ENCODE measurements around the gene ORMDL1.
A peak's percentile ranks its signal among the peaks of the same experiment; 100 is the strongest.

The ORMDL1 gene, protein sequence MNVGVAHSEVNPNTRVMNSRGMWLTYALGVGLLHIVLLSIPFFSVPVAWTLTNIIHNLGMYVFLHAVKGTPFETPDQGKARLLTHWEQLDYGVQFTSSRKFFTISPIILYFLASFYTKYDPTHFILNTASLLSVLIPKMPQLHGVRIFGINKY

DNA sequence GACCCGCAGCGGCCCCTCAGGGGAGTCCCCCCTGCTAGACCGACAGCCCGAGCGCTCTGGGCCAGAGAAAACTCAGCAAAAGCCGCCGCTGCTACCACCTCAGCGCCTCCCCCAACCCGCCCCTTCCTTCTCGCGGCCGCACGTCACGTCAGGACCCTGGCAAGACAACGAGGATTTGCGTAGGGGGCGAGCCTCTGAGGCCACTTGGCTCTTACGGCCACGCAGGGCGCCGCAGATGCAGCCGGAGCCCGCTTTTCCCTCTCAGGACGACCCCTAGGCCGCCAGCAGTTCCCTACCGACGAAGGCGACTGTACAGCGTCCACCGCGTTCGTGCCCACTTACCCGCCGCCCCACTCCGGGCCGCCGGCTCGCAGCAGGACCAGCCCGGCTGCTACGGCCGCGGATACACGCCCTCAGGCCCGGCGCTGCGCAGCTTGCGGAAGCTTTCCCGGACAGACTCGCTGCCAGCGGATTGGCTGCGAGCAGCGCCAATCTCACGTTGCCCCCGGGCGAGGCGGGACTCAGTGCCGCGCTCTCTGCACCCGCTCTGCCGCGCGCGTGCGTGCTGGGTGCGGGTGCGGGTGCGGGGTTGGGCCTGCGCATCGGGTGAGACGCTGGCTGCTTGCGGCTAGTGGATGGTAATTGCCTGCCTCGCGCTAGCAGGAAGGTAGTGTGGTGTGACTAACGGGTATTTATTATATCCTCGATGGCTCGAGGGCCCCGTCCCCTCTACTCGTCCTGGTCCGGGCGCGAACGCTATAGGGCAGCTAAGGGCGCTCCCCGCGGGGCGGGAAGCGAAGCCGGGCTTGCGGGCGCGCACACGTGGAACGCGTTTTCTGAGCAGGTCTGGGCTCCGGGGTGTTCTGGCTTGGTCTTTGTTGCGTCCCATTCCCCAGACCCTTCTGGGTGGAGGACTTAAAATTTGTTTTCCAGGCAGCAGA is at the start of gene ORMDL1, which contains the start of gene PMS1:
TSS of gene ORMDL1 (minus strand) at position 413 of the 941 bp plus-strand sequence. CDS start 1,744 bp downstream, outside the sequence.
TSS of gene PMS1 (plus strand) at position 524 of the 941 bp plus-strand sequence. CDS start 7,360 bp downstream, outside the sequence.
- peak; percentile 95 for DNase-seq (ENCODE audit: low read depth)

DNA sequence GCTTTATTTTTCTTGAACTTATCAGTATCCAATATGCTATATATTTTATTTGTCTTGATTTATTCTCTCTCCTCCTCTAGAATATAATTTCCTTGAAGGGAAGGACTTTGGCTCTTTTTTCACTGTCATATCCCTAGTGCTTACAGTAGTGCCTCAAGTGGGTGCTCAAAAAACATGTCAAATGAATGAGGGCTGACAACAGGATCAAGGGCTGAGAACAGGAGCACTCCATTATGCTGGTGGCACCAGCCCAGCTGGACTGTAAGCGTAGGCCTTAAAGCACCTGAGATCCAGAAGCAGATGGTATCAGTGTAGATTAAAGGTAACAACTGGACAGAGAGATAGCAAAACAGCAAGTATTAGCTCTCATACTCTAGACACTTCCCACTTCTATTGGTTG is 46.4 kb upstream of the ORMDL1 start:
- DNase-seq (ENCODE audit: low read depth) = no peak

DNA sequence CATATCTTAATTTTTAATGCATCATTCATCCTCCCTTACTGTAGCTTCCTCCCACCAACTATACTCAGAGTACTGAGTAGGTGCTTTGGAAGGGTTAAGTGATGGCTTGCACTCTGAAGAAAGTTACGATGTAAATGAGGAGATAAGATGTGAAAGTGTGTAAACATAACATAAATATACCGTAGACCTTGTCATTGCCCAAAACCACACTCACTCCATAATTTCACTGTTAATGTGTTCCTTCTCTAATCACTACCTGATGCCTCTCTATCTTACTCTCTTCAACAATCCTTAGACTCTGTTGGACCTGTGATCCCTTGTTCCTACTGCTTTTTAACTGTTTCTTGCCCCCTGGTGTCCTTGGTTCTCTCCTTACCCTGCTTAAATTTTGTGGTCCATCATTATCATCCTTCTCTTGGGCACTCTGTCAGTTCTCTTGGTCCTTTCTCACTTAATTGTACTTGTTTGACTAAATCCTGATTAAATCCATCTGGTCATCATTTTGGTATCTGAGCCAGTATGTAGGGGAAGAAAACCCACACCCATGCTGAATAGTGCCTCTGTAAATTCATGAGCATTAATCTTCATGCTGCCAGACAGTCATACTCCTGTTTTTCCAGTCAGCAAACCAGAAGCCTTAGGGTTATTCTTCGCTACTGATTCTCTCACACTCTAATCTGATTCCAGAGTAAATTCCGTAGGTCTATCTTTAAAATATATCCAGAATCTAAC is 45.1 kb upstream of the ORMDL1 start:
- DNase-seq (ENCODE audit: low read depth) = peak; percentile 54

DNA sequence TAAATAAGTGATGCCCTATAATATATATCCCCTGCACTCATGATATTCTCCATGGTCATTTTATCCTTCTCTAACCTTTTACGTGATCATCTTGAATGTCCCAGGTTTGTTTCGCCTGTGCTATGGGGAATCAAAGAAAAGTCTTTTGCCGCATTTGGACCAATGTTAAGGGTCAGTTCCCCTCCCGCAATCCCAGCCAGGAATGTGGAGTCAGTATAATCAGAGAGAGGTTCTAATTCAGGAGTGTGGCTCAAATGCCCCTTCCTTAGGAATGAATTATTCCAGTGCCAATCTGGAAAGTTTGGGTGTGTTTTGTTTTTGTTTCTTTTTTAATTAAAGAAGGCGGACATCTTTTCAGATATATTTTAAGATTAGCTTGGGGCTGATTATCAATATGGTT is 41.9 kb upstream of the ORMDL1 start:
- DNase-seq (ENCODE audit: low read depth) = no peak

DNA sequence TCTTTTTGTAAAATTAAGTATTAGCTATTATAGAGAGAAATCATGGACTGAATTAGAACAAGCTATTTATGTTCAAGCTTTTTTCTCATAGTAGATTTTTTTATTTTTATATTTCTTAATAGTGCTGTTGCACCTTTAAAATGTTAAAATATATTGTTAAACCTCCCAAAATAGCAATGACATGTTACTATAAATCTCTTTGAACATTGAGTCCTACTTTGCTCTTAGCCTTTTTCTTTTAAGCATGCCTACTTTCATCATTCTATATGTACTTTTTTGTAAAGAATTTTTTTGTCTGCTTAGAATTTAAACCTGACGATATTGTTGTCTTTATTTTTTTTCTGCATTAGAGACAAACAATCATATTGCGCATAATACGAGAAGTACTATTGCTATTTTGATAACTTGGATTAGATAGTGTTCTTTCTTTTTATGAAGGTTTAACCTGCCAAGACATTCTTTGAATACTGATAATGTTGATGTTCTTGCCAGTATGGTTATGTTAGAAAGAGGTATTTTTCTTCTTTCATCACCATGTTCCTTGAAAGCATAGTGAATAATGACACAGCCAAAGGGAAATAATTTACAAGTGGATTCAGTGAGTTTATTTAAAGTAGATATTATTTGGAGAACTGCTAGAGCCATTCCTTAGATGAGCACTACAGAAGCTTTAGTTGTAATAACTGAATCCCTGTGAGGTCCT is 40.7 kb upstream of the ORMDL1 start:
- DNase-seq (ENCODE audit: low read depth) = no peak

DNA sequence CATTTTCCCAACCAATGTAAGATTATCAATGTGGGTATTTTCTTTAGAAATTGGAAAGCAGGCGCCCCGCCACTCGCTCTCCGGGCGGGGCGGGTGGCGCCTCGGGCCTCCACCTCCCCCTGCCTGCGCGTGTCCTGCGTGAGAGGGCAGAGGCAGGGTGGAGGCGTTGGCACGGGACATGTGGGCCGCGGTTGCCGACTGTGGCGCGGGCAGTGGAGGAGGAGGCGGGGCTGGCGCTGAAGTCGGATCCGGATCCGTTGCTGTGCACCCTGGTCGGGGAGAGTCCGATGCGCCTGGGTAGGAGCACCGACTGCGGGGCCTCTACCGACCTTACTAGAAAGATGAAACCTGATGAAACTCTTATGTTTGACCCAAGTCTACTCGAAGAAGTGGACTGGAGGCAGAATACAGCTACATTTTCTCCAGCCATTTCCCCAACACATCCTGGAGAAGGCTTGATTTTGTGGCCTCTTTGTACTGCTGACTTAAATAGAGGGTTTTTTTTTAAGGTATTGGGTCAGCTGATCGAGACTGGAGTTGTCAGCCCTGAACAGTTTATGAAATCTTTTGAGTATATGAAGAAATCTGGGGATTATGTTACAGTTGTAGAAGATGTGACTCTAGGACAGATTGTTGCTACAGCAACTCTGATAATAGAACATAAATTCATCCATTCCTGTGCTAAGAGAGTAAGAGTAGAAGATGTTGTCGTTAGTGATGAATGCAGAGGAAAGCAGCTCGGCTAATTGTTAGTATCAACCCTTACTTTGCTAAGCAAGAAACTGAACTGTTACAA is 38.0 kb upstream of the ORMDL1 start:
- DNase-seq (ENCODE audit: low read depth) = peak; percentile 83

DNA sequence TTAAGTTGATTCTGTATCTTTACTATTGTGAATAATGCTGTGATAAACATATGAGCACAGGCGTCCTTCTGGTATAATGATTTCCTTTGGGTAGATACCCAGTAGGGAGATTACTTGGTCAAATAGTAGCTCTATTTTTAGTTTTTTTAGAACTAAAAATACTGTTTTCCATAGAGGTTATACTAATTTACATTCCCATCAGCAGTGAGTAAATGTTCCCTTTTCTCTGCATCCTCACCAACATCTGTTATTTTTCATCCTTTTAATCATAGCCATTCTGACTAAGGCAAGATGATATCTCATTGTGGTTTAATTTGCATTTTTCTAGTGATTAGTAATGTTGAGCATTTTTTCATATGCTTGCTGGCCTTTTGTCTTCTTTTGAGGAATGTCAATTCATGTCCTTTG is 35.2 kb upstream of the ORMDL1 start:
- peak; percentile 91 for DNase-seq (ENCODE audit: low read depth)

DNA sequence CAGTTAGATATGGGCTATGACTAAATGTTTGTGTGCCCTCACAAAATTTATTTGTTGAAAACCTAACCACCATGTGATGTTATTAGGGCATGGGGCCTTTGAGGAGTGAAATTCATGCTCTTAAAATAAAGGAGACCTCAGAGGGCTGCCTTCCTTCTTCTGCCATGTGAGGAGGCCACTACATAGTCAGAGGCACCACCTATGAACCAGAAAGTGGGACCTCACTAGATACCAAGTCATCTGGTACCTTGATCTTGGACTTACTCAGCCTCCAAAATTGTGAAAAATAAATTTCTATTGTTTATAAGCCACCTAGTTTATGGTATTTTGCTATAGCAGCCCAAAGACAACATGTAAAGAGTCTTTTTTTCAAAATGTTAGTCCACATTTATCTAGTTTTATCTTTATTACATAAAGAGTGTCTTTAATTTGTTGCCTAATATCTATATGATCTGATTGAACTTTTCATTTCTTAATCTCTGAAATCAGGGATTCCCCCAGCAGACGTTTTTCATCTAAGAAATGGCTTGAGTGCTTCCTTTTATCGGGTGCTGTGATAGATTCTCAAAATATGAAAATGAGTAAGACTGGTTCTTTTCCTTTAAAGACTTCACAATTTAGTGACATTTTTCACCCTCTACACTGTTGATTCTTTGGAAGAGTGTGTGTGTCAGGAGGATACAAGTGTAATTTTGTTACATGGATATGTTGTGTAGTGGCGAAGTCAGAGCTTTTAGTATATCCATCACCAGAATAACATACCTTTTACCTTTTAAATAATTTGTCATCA is 34.3 kb upstream of the ORMDL1 start:
- no peak for DNase-seq (ENCODE audit: low read depth)

DNA sequence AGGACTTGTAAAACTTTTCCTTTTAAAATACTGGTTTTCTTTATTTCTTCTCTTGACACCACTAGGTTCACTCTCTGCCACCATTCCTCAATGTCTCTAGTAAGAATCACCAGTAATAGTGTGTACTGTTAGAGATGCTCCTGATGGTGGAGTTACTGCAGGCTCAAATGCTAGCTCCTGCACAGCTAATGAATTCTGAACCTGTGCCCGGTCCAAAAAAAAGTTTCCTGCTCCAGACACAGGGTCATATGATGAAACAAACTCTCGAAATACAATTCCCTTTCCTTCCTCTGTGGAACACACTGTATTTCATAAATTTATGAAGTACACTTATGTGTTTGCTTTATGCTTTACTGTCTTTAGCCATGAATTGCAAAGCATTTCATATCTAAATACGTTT is 19.3 kb upstream of the ORMDL1 start:
- no peak for DNase-seq (ENCODE audit: low read depth)

DNA sequence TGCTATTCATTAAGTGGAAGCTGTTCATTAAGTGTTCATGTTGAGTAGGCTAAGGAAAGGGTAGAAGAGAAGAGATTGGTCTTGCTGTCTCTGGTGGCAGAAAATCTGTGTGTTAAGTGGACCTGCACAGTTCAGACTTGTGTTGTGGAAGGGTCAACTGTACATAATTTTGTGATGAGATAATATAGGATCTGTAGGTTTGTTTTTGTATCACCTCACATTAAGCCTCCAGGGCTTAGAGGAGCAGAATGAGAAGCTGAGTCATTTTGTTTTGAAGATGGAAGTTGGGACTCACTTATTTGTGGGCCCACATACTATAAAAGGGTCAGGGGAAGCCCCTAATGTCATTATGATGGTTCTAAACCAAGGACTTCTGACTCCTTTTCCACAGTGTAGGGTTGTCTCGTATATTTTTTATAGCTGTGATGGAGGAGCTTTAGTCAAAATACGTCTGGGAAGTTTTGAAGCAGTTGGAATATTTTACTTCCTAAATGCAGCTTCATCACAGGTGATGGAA is 18.3 kb upstream of the ORMDL1 start:
- DNase-seq (ENCODE audit: low read depth) = peak; percentile 21

DNA sequence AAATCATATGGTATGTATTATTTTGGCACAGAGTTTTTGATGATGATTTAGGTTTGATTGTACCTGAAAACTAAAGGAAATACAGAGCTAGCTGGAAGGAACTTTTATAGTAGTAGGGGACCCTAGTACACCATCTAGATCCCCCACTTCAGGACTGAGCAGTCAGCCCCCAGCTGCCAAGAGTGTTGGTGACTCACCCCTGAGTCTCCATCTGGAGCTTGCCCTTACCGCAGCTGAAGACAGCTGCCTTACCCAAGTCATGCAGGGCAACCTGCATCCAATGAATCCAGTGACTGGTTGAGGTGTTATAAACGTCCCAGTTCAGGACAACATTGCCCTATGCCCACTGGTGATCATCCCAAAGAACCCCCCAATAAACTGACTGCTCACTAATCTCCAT is 15.4 kb upstream of the ORMDL1 start:
- peak; percentile 73 for DNase-seq (ENCODE audit: low read depth)

DNA sequence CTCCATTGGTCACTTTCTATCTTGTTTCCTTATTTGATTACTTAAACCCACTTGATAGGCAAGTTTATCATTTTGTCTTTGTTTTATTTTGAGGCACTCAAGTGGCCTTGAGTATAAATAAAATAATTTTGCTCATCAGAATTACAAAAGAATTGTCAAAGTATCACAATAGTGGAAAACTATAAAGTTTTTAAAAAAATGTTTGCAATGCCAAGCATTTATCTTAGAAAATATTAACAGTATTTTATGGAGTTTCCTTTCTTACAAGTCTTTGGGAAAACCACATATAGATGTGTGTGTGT is 14.8 kb upstream of the ORMDL1 start:
- DNase-seq (ENCODE audit: low read depth) = no peak

DNA sequence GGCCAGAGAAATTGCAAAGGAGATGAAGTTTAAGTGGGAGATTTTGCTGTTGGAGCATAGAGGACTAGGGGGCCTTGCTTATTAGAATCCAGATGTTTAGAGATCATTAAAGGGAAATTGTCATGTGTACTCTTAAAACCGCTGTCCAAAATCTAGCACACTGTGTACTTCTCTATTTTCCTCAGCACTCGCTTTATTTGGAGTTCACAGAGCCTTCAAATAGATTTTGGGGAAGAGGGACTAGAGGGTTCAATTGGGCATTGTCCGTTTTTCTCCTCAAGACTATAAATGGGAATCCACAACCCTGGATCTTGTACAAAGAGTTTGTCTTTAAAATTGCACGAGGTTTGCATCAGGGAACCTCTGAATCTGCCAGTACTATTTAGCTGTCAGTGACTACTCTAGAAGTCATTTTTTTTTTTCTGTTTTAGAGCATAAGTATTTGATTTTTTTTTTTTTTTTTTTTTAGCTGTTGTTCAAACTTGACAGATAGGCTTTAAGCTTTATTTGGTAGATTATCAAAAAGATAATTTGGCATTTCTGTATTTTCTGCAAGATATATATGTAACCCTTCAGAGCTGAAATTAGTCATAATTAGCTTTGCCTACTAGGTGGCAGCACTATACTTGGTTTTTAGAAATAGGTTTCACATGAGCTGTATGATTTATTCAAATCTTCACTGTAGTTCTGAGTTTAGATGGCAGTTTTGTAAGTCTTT is 14.3 kb upstream of the ORMDL1 start:
- DNase-seq (ENCODE audit: low read depth) = peak; percentile 66

DNA sequence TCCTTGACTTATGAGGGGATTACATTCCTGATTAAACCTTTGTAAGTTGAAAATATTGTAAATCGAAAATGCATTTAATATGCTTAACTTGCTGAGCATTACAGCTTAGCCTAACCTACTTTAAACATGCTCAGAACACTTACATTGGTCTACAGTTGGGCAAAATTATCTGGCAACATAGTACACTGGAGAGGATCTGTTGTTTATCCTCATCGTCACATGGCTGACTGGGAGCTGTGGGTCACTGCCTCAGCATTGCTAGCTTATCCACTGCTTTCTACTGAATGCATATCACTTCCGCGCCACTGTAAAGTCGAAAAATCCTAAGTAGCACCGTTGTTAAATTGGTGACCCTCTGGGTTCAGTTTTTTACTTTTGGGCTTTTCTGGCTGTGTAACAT is 13.8 kb upstream of the ORMDL1 start:
- DNase-seq (ENCODE audit: low read depth) = no peak

DNA sequence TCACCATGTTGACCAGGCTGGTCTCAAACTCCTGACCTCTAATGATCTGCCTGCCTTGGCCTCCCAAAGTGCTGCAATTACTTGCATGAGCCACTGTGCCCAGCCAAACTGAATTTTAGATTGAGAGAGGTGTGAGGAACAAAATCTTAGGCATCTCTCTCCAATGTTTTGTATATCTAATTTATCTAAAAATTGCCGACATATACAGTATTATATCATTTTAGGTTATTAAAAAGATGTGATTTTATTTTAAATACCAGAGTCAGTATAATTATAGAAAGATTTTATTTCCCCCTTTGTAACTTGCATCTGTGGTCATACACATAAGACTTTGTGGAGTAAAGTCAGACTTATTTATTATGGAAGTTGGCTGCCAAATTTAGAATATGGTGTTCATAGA is 10.2 kb upstream of the ORMDL1 start:
- no peak for DNase-seq (ENCODE audit: low read depth)

DNA sequence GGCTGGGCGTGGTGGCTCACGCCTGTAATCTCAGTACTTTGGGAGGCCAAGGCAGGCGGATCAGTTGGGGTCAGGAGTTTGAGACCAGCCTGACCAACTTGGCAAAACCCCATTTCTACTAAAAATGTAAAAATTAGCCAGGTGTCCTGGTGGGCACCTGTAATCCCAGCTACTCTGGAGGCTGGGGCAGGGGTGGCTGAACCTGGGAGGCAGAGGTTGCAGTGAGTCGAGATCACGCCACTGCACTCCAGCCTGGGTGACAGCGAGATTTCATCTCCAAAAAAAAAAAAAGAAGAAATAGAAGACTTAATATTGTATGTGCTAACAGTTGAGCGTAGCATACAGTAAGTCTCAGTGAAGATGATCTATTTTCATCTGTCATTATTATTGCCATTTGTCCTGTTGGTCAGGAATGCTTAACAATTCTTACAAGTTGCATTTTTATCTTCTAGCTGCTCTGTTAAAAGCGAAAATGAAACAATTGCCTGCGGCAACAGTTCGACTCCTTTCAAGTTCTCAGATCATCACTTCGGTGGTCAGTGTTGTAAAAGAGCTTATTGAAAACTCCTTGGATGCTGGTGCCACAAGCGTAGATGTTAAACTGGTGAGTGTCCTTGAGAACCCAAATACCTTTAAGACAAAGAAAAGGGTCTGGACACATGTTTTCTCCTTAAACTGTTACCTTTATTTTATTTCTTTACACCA is 7.4 kb upstream of the ORMDL1 start:
- no peak for DNase-seq (ENCODE audit: low read depth)

DNA sequence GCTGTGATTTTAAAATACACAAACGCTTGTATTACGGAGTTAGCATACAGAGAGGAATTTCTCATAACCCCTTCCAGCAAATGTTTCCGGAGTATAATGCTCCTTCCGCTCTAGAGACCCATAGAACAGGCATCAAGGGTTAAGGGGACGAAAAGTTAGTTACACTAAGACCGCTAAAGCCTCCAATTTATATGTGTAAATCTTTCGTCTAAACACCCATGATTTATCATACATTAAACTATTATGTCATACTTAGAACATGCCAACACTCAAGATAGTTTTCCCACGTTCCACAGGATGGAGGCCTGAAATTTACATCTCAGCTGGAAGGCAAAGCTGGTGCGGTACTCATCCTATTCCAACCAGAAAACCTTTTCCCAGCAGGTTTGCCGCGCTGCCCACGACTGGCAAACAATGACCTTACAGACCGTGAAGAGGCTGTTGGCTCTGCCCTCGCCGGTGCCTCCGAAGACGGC is 650 bp downstream of the ORMDL1 start:
- peak; percentile 57 for DNase-seq (ENCODE audit: low read depth)

DNA sequence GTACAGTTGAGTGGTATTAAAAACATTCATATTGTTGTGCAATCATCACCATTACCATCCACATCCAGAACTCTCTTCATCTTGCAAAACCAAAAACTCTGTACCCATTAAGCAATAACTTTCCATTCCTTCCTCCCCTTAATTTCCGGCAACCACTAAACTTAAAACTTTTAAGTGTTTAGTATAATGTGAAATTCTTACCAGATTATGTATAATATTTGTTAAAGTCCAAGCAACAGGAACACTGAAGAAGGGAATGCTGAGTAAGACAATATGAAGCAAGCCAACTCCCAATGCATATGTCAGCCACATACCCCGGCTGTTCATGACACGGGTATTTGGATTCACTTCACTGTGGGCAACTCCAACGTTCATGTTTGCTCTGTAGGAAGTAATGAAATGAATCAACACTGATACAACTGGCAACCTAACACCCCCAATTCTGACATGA is 1.9 kb downstream of the ORMDL1 start:
- no peak for DNase-seq (ENCODE audit: low read depth)

DNA sequence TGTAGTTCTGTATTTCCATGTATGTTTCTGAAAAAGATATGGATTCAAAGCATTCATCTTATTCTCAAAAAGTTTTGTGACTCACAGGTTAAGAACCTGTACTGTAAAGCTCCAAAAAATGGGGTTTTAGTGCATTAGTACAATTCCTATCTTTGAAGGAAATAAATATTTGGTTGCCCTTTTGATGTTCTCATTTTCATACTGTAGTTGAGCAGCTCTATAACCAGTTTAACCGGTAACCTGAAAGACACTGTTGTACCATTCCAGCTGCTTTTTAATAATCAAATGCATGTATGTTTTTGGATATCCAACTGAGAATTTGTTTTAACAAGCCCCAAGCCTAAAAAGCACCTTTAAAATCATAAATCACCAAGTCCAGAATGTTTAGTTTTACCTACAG is 11.9 kb downstream of the ORMDL1 start:
- DNase-seq (ENCODE audit: low read depth) = no peak

Data from EH (cell line).